ENCODE data around the gene FILIP1.

FILIP1 gene

DNA sequence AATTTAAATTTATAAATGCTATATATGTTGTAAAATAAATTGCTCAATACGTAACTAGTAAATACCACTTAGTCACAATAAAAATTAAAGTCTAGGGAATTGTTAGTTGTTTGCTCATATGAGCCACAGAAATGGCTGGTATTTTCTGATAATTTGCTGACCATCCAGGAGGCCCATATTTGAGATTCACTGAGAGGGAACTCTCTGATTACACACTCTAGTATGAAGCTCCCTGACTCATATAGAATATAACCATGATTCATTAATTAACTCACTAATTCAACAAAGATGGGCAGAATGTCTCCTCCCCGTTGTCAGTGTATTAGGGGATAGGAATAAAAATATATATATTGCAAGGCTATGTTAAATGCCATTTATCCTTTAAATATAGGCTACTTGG is 162.4 kb downstream of the FILIP1 start:
- DNase-seq: no peak

GRCh38 chr6:75329703-75330102 is 163.9 kb downstream of the FILIP1 start:
- DNase-seq: no peak

DNA sequence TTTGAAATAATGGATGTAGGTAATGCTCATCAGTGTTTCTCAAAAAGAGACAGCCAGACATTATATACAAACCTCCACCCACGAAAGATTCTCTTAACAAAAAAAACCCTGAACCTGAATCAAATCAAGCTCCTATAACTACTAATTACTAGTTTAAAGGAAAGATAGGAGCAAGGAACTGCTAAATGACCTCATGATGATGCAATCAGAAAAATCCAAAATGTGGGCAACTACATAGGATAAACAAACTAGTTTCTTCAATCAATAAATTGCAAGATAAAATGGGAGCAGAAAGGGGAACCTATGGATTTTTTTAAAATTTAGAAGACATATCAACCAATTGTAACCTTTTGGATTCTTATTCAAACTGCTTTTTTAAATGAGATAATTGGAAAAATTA is 165.8 kb downstream of the FILIP1 start:
- no peak for DNase-seq

GRCh38 chr6:75326557-75327258 is 166.9 kb downstream of the FILIP1 start:
- no peak for DNase-seq

GRCh38 chr6:75318900-75319299 is 174.7 kb downstream of the FILIP1 start:
- DNase-seq: no peak

- no peak for DNase-seq
Observed at GRCh38 chr6:75317503-75318206, 175.9 kb downstream of the FILIP1 start.

DNA sequence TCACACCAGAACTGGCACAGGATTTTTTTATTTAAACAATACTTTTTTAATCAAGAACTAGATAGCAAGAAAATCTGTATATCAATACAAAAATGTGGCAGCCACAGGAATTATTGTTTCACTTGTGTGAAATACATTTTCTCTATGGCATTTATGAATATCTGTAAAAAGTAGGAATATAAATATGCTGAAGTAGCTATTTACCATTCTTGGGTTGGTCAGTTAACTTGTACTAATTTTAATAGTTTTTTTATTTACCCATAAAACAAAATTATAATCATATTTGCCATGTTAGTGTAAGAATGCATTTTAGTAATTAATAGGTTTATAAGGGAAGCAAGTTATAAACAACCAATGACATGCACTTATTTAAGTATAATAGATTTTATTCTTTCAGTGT is 177.6 kb downstream of the FILIP1 start:
- DNase-seq: no peak

DNA sequence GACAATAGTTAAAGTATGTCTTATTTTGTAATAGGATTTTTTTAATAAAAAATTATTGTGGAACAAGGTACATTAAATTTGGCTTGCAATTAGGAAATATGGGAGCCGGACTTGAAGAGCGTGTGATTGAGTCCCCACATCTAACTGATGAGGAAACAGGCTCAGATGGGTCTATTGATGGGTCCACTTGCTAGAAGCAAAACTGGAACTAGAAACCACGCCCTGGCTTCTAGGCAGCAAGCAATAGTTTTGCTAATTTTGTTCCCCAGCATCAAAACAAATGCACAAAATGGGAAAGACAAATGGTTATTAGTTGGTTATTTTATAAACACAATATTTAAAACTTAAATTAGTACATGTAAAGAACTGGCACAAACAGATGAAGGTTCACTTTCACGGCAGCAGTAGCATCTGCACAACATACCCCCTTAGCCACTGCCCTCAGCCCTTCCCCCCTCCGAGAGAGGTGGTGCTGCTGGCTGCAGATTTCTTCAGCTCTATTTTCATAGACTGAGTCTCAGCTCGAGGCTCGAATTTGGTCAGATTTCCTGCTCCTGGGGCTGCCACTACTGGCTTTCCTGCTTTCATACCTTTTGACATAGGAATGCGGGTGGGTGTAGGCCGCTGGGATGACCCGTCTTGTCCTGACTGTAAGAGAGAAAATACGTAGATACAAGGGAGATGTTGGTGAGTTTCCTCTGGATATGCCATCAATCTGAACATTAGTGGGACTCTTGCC is 185.2 kb downstream of the FILIP1 start:
- DNase-seq: no peak

- no peak for DNase-seq
Observed at GRCh38 chr6:75307364-75308004, 186.1 kb downstream of the FILIP1 start.

DNA sequence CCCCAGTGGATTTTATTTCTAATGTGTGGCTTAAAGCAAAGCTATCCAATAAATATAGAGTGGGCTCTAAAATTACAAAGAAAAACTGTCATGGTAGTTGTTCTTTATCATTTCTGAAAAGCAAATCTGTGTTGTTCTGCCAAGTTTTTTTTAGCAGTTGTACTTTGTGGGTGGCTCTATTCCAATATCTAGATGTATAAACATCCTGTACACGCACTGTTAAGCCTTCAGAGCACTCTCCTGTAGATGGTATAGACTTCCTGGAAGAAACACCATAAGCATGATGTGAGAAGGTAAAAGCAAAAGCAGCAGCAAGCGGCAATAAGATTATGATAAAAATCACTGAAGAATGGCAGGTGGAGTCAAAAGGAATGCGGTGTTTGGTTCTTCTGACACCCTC is 187.5 kb downstream of the FILIP1 start:
- DNase-seq: no peak

DNA sequence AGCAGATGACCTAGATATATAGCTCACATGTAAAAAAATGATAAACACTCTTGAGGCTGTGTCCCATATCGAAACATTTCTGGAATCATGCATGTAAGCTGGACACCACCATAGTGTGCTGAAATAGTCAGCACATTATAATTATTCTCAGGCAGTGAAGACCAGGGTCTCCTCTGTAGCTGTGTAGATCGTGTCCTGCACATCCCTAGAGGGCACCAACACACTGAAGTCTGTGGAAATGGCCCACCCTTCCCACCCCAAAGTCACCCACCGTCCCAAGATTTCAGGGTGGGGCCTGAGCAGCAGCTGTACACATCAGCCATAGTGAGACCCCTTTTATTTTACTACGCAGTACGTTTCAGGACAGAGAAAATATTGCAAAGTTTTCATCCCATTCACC is 188.0 kb downstream of the FILIP1 start:
- DNase-seq: no peak

- no peak for DNase-seq
Observed at GRCh38 chr6:75302280-75302679, 191.3 kb downstream of the FILIP1 start.

DNA sequence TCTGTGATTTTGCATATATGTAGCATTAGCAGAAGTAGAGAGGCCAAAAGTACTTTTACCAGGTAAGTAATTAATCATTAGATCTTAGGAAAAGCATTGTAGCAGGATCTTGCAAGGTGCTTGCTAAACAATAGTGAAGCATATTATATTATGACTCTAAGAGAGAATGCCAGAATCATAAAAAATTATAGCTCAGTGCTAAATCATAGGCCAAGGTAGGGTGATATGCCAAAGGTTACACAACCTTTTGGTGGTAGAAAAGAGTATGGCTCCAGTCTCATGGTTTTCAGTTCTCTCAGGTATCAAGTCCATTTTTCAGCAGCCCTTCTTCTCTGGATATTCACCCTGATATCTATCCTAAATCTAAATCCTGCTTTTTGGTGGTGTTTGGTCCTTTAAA is 192.1 kb downstream of the FILIP1 start:
- no peak for DNase-seq

- DNase-seq: no peak
Observed at GRCh38 chr6:75301088-75301487, 192.5 kb downstream of the FILIP1 start.

GRCh38 chr6:75300531-75300855 is 193.1 kb downstream of the FILIP1 start:
- no peak for DNase-seq

- no peak for DNase-seq
Observed at GRCh38 chr6:75299801-75300530, 193.6 kb downstream of the FILIP1 start.

DNA sequence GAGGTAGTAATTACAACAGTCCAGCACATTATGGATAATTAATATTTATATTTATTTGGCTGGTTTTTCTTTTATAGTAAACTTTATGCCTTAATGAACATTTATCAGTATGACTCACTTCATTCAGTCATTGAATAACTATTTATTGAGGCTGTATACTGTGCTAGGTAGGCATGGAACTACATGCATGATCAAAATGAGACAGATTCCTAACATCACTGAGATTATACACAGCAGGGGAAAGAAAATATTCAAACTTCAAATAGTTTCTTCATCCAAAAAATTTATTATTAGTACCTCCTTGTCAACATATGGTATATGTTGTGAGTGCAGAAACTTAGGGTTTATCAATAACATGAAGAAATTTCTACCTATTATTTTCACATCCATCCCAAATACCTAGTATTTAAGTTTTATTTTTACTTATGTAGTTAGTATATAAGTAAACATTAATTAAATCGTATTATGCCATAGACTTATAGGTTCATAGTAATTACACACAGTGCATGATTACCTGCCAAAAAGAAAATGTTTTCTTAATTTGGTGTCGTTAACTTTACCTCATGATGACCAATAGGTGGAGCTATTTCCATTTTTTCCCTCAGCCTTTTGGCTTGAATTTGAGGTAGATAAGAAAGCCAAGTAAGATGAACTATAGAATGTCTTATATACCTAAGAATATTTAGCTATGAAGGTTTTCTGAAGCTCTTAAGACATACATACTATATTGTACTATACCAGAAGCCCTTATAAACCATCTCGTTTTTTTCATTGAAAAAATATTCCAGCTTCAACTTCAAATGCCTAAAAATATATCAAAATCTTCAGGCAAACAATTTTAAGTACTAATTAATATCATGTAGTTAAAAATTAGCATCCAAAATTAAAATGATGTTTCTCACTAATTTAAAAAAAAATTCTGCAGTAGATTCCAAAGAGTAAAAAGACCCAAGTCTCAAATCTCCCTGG is 196.5 kb downstream of the FILIP1 start:
- DNase-seq: no peak

DNA sequence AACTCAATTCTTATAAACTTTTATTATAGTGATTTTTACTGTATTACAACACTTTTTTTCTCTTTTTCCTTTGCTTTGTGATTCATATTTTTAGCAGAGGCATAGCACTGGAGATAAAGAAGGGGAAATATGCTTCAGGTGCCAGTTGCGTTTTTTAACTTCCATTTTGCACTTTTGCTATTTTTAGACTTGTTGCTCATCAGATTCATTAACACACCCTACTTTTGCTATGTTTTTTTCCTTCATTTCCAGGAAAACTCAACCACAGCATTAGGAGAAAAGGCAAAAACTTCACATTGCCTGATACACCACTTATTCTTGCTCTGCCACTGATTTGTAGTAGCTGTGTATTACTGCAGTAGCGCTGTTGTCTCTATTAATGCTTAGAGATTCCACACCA is 201.0 kb downstream of the FILIP1 start:
- DNase-seq: no peak

GRCh38 chr6:75291744-75292143 is 201.9 kb downstream of the FILIP1 start:
- DNase-seq: no peak

DNA sequence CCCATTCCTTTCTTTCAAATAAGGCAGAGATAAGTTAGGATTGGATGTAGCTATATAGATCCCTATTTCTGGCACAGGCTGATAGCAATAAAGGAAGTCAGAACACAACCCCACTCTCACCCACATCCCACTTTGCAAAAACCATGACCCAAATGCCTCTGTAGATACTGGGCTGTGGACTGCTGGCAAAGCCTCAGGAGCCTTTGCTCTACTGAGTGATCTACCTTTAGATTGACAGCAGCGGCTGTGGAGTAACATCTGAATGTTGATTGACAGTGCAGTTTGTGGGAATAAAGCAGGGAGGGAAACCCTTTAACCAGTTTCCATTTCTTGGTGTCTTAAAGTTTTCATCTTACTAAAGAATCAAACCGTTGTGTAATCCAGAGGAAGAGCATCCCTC is 202.3 kb downstream of the FILIP1 start:
- no peak for DNase-seq

GRCh38 chr6:75290136-75290945 is 203.3 kb downstream of the FILIP1 start:
- no peak for DNase-seq
